Urothelium cell line (cell line): ENCODE data around the gene CD180.
A peak's percentile ranks its signal among the peaks of the same experiment; 100 is the strongest.

Experiments used
- DNase-seq: peaks from one replicate; pipeline ENCODE4 v3.0.0; 2011; ENCODE audit warnings: low spot score, mixed read lengths
- FAIRE-seq: peaks from 2 replicates; lab custom pipeline; 2011; peaks lifted over from hg19 to GRCh38; lab: Jason Lieb, UNC

The CD180 gene

DNA sequence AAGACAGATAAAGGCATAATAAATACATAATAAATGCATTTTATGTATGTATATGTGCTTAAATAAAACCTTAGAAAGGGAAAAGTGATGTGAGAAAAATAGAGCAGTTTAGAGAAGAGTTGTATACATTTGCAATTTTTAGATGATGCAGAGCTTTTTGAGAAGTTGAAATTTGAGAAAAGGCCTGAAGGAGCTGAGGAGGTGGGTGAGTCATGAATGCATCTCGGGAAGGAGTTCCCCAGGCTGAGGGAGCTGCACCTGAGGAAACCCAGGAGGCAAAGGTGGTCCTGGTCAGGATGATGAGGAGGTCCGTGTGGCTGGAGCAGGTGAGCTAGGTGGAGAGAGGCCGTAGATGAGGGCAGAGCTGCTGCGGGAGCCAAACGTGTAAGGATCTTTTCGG, 17.4 kb upstream of the CD180 start:
- no peak for FAIRE-seq
- no peak for DNase-seq

DNA sequence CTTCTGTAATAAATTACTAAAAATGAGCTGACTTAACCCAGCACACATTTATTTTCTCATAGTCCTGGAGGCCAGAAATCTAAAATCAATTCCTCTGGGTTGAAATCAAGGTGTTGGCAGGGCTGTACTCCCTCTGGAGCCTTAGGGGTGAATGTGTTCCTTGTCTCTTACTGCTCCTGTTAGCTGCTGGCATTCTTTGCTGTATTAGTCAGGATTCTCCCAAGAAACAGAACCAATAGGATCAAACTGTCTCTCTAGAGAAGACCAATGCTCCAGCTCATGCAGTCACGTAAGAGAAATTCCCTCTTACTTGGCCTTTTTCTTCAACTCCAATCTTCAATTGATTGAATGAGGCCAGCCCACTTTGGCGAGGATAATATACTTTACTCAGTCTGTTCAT, 15.3 kb upstream of the CD180 start:
- FAIRE-seq (no peak), DNase-seq (peak; percentile 61)

DNA sequence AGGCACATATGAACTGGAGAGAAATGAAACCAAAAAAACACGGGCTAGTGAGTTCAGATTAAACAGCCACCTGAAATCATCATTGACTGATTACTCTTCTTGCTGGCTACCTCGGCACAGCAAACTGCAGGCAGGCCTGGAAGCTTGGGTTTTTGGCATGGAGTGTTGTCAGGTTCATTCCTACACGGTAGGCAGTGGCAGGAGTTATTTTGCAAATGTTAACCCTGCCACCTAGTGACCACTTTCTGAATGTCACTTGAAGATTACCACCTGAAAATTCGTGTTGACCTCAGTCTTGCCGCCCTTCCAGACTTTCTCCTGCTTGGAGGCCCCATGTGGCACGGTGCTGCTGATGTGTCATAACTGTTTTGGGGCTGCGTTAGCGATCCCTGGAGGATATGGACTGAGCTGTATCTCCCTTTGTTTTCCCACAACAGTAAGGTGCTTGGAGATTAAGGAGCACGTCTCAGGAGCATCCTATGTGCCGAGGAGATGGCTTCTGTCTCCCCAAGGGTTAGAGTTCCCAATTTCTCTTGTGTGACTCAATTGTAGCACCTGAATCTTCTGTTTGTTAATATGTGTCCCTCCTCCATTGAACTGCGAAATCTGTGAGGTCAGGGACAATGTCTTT, 12.7 kb upstream of the CD180 start:
- FAIRE-seq (peak; percentile 69), DNase-seq (peak; percentile 79)

DNA sequence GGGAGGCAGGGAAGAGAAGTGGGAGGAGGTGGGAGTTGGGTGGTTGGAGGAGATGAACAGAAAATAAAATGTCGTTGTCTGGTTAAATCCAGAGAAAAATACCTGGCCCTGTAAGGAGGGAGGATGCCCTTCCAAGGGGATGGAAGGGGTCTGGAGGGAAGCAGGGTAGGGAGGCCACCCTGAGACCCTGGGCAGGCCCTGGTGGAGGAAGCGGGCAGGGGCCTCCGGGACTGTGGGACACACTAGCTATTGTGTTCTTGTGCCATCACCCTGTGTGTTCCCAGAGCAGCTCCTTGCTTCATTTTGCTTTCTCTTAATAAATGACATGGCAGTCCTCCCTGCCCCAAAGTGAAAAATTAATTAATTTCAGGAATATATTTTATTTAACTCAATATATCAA, 11.8 kb upstream of the CD180 start:
- FAIRE-seq (no peak), DNase-seq (no peak)

DNA sequence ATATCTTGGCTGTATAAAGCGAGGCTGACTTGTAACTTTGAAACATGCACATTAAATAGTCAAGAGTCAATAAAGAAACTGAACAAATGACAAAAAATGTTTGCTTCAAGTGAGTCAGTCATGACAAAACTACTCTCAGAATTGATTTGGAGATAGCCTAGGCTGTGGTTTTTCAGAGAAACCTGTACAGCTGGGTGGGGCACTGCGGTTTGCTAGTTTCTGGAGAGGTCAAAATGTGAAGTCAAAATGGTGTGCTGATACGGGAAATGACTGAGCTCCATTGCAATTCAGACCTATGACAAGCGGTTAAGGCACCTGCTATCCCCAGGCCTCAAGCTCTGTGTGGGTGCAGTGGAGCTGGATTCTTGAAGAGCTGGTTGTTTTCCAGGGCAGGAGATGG, 10.3 kb upstream of the CD180 start:
- DNase-seq (peak; percentile 88), FAIRE-seq (no peak)

DNA sequence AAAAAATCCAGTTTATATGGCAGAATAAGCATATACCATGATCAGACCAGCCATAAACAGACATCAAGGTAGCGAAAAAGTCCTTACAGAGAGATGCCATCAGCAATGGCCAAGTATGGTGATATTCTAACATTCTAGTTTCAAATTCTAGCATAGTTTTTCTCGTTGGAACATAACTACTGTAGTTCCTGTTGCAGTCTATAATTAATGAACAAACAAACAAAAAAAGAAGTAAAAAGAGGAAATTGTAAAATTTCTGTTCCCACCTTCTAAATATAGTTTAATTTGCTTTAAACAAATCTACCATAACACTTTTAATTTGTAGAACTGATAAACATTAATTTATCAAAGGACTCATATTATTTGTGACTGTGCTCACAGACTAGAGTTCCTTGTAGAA, 9.9 kb upstream of the CD180 start:
- no peak for FAIRE-seq

DNA sequence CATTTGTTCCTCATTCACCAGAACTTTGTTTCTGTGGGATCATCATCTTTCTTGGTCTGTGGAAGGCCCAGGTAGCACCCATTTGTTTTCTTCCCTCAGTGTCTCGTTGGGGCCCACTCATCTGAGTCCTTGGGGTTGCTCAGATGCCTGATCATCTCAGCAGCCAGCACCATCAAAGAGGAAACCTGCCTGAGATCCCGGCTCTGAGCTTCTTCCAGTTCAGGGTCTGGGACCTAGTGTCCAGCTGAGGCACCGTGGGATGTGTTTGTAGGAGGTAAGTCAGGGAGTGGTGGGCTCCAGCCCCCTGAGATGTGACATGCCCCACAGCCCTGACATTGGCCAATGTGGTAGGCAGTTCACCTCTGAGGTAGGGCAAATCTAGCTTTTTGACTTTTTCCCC, 9.4 kb upstream of the CD180 start:
- no peak for DNase-seq
- FAIRE-seq = no peak

More for the DNA sequence above, 9.9 kb upstream of the CD180 start:
- DNase-seq = no peak

DNA sequence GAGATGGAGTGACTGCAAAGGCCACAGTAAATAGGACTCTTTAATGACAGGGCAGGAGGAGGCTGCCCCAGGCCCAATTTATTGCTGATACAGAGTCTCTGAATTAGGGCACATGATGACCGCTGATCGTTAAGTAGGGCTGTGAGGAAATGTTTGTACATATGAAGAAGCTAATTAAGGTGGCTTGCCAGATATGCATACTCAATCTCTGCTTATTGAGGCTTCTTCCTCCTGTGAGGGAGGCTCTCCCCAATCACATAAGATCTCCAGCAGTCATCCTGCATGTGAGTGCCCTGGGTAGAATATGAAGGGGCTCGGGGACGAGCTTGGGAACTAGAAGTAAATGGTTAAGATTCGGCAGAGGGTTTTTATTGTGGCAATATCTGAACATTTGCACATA, 8.2 kb upstream of the CD180 start:
- no peak for FAIRE-seq
- DNase-seq = no peak

DNA sequence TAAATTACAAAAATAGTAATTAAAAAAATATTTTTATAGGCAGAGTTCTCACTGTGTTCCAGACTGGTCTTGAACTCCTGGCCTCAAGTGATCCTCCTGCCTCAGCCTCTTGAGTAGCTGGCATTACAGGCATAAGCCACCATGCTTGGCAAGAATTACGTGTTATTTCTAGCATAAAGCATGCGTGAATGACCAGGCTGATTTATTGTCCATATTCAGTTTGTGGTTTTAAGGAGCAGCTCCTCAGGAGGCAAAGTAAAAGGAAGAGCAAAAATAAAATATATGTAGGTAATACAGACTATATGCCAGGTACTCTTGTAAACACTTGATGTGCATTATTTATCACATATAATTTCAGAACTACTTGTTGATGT, 7.1 kb upstream of the CD180 start:
- FAIRE-seq (no peak), DNase-seq (no peak)

DNA sequence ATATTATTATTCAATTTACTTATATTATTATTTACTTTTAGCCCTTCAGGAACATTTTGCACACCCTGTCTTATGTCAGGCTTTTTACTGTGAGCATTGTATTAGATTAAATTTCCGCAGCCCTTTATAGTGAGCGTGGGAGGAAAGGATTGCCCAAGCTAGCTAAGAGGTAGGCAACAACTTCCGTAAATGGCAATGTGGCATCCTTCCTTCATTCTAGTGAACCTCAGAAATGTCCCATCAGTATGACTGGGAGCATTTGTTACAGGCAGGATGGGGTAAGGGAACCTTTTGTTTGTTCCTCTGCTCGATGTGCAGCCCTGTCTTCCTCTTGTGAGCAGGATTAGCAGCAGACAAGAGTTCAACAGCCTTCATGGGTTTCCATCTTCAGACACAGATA, 6.2 kb upstream of the CD180 start:
- FAIRE-seq = no peak
- no peak for DNase-seq

DNA sequence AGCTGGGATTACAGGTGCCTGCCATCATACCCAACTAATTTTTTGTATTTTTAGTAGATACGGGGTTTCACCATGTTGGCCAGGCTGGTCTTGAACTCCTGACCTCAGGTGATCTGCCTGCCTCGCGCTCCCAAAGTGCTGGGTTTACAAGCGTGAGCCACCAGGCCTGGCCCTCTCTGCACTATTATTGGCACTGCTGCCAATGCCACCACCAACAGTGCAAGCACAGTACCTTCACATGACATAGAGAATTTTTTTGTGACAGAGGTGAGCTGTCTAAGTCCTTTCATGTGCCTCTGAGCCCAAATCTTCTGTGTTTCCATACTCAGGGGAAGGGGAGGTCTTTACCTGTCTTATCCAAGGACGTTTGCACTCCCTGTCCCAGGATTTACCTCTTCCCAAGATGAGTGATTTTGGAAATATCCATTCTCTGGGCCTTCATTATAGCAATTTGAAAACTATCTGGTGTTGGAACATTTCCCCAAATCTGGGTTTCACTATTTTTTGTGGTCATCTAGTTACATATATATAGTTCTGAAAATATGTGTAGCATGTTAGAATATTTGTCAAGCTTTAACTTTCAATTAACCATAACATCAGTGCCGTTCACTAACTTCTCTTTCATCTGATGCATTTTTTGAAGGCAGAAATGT, 5.4 kb upstream of the CD180 start:
- FAIRE-seq (no peak), DNase-seq (no peak)

DNA sequence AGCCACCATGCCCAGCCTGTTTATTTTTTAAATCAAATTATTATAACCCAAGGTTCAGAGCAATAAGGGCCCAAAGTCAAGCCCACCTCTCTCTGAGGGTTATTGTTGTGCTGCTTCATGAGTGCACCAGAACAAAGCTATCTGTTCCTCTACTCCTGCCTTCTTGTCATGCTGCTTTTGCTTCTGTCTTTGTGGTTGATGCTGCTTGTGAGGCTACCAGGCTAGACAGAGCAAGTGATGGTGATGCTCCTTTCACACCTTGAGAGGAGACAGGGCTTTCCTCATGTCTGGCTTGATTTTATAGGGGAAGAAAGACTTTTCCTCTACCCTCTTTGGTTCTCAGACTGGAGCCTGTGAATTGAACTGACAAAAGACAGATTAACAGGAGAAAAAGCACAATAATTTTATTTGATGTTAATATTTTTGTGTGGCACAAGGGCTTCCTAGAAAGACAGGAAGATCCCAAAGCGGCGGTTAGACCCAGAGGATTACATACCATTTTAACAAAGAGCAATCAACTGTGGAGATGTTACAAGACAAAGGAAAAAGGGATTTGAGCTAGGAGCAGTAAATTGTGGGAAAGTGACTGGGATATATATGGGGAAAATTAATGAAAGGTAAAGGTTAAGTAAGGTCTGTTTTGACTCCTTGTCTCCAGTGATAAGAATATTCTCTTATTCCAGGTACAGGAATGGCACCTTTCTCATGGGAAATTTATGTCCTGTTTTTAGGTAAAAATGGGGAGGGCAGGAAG, 4.4 kb upstream of the CD180 start:
- DNase-seq = no peak
- no peak for FAIRE-seq

DNA sequence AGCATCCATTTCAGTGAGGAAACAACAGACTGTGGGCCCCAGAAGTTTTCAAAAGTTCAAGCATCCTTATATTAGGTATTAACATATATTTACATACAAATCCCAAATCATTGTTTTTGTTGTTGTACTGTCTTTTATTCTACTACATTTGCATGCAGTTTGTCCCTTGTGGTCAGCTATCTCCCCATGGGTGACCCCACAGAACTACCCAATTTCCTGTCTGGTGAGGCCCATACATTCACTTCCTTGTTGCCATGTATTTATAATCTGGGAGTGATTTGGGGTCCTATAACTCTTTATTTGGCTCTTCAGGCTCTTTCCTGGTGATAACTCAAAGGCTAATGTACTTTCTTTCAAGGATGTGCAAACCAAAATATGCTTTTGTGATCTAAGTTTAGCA, 3.3 kb upstream of the CD180 start:
- FAIRE-seq (no peak), DNase-seq (no peak)

DNA sequence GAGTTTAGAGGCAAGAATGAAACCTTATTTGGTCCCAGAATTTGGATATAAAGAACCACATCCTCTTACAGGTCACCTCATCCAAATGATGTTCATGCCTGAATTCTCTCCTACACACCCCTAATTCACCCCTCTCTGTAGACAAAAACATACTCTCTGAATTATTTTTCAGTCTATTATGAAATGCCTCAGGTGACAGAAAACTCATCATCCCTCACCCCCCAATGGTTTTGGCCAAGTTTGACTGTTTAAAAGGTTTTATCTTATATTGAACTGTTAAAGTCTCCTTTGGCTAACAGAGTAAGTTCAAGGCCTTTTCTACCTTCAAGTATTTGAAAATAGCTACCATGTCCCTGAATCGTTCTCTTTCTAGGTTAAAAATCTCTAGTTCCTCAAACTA, 2.3 kb upstream of the CD180 start:
- no peak for FAIRE-seq
- DNase-seq = no peak

DNA sequence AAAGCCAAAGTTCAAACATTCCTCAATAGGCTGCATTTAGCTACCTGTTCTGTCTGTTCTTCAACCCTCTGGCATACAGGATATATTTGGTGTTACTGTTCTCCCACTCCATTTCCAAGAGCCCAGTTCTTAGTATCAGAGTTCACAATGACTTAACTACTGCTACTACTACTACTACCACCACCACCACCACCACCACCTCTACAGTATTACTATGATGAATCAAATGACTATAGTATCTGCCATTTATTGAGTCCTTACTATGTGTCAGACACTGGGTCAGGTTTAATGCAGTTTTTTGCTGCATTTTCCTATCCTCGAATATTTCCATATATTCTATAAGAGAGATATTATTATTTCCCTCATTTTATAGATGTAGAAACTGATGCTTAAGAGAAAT, 937 bp upstream of the CD180 start:
- DNase-seq (no peak), FAIRE-seq (no peak)

DNA sequence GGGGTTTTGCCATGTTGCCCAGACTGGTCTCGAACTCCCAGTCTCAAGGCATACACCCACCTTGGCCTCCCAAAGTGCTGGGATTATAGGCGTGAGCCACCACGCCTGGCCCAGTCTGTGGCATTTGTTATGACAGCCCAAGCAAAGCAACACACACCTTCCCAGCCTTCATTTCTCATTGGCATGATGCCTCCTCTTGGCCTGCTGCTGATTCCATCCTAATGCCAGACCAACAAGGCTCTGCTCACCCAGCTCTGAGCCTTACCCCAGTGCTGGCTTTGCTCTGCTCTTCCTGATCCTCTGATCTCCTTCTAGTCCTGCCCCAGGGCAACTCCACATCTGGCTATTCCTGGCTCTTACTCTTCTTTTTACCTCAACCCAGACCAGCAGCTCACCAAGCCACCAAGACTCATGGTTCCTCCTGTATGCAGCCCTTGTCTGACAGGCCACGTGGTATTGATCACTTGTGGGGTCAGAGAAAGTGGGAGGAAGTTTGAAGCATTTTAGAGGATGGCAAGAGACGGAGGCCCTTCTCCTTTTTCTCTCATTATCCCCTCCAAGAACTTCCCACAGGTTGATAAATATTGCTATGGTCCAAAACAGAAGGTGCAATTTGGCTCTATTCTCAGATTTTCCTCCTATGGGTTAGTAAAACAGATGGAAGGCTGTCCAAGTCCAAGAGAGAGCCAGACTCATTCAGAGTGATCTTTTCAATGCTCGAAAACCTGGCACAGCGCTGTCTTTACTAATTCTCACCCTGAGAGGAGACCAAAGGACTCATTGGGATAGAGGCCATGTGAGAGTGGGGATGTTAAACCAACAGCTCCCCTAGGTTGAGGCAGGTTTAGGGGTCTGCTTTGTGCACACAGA, 958 bp downstream of the CD180 start:
- no peak for DNase-seq

DNA sequence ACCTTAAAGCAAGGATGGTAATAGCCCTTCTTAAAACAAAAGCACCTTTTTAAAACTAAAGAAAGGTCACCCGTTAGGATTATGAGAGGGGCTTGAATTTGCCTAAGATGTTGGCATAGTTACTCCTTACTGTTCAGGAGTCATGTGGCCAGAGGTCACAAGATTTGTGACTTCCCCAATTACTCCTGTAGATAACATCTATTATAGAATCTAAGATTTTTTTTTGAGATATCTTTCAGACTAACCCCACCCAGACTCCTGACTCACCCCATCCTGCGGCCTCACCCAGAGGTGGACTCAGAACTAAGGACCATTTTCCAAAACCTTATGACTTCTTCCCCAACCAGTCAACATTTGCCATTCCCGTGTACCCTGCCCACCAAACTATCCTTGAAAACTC, 2.4 kb downstream of the CD180 start:
- DNase-seq = no peak
- FAIRE-seq = no peak

More for the DNA sequence above, 958 bp downstream of the CD180 start:
- no peak for FAIRE-seq

DNA sequence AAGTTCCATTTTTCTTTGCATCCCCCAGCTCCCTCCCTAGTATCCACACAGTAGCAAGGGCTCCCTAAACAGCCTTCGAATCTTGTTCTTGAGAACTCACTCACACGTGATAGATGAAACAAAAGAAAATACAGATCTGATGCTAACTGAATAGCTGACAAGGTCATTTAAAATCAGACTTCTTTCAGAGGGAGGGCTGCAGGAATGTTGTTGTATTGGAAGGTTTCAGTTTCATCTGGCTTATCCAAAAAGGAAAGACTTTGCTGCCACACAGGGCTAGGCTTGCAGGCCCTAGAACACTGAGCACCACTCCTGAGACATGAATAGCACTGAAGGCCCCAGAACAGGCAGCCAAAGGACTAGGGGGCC, 3.2 kb downstream of the CD180 start:
- no peak for DNase-seq

DNA sequence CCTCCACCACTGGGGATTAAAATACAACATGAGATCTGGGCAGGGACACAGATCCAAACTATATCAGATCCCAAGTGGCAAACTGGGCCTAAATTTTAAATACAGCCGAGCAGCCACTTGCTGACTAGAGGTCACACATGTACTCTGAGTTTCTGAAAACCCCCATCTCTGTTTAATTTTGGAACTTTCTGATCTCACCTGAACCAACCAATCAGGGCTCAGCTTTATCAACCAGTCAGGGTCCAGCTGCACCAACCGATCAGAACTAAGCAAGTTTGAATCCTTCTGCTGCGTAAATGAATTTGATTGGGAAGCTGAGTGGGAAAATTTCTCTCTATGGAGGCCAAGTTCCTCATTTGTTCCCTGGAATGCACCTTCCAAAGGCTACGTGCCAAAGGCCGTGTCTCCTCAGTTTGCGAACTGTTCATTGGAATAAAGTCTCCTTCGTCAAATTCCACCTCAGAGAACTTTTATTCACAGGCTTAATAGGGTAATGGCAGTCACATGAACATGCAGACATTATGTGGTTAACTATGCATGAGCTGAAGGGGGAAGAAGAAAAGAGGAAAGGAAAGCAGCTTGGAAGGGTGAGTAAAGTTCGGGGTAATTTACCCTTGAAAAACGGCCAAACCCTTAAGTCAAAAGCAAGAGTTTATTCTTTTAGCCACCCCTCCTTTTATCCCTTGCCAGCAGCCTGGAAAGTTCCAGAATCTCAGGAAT, 3.7 kb downstream of the CD180 start:
- DNase-seq = no peak
- no peak for FAIRE-seq

More for the DNA sequence above, 3.2 kb downstream of the CD180 start:
- FAIRE-seq = no peak

DNA sequence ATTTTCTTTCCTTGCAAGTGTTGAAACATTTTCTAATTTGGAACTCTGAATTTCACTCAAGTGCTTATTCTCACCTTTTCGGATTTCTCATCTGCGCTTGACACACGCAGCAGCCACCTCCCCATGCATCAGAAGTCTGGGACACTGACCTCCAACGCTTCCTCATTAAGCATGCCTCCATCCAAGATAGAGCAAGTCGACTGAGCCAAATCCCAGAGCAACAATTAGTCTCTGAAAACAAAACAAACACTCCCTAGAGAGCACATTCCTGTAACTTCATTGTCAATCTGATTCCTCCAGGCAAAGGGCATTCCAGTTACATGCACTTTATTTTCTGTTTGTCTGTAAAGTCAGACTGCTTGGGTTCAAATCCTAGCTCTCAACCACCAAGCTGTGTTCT, 5.7 kb downstream of the CD180 start:
- FAIRE-seq (no peak), DNase-seq (no peak)

DNA sequence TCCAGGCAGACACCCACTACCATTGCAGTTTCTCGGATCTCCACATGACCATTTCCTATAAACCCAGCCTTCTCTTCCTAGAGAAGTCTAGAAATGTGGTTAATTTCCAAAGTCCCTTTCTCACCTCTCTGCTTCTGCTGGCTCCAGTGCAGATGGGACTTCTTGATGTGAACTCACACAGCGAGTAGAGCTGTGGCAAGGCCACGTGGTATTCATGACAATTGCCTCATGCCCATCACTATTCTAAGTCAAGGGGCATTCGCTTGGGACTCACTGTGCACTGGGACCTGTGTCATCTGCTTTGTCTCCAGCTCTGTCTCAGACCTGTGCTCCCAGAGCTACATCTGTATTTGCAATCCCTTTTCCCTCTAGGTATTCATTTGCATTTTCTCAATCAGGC, 6.2 kb downstream of the CD180 start:
- DNase-seq (no peak), FAIRE-seq (no peak)
